Stimulated activated CD4-positive, alpha-beta T cell treated with anti-CD3 and anti-CD28 coated beads, Interleukin-1b, Interleukin-23, amount 100 ng/mL, for 1 hour (primary cell): Measurements from ENCODE around the gene SYT1.
"Not testable (repeated sequence)": the region's sequence is repeated elsewhere in the genome, so short reads cannot be mapped to it uniquely, and the experiment has no call there.

ENCODE experiments used
- DNase-seq, 2 donors: peaks; one replicate each; pipeline ENCODE4 v3.0.0-alpha.2; 2020; ENCODE audit warnings: low read depth in 2 of 2

SYT1 gene

DNA sequence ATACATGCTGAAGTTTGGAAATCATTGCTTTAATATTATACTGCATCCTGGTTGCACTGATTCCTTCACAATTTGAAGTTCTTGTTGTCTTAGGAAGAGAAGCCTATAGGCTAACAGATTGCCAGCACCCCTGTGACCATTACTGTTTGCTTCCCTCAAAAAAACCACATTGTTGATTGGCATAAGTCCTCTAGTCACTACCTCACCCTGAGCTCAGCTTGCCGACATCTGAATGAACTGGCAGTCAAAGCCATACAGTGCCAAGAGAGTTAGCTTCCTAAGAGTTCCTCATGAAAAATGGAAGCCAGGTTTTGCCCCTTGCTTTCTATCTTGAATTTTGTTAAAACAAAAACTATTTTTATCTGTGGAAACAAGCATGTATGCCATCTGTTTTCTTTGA, 276.1 kb downstream of the SYT1 start:
- DNase-seq: no peak

DNA sequence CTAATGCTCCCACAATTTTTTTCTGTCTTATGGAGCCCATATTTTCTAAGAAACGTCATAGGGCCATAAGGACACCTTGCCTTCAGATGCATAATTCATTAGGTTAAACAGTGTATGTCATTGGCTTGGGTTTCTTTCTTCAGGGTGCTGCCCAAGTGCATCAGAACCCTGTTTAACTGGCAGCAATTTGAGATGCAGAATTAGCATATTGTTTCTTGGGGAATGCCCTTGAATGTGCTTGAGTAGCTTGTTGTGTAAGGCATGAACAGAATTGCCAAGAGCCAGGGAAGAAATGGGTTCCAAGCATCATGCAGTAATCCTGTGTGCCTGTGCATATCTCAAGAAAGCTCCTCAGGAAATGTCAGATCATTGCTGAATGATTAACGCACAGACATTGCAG, 277.2 kb downstream of the SYT1 start:
- DNase-seq: no peak

DNA sequence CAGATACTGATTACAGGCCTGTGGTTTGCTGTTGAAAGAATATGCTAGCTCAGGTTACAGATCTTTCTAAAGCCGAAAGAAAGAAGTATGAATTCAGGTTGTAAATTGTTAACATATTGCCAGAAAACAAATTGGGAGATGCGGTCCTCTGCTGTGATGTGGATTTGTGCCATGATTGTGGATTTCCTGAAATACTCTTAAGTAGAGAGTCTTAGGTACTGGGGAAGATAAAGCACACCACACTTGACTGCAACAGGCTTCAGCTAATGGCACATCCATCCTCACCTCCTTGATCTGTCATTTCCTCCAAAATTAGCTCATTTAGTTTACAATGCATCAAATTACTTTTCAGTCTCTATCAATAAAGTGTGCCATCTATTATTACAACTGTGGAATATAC, 279.2 kb downstream of the SYT1 start:
- no peak for DNase-seq

DNA sequence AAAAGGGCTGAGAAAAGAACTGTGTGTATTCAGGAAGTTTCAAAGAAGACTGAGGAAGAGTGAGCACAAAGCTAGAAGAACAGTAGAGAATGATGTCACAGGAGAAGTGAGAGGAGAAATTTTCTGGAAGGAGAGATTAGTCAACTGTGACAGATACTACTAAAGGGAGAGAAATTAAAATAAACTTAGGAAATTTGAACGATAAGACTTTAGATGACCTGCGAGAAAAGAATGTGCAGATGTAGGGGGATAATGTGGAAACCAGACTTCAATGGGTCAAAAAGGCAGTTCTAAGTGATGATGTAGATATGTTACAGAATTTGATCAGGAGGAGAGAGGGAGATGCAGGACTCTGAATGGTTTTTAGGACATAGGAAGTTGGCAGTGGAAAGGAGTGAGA, 287.4 kb downstream of the SYT1 start:
- DNase-seq: no peak

DNA sequence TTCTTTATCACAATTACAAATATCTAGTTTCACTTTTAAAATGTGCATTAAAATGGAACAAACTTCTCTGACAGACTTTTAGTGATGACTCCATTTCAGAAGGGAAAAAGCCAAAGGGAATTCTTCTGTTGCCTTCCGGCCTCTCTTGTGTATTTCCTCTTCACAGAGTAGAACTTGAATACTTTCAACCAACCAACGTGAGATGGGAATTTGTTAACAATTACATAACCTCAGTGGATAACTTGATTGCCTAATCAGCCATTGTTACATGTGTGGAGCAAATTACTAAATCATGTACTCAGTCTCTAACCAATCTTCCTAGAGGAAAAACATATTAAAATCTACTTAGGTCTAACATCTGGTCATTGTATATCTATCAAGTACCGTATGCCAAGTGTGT, 291.1 kb downstream of the SYT1 start:
- DNase-seq: no peak

DNA sequence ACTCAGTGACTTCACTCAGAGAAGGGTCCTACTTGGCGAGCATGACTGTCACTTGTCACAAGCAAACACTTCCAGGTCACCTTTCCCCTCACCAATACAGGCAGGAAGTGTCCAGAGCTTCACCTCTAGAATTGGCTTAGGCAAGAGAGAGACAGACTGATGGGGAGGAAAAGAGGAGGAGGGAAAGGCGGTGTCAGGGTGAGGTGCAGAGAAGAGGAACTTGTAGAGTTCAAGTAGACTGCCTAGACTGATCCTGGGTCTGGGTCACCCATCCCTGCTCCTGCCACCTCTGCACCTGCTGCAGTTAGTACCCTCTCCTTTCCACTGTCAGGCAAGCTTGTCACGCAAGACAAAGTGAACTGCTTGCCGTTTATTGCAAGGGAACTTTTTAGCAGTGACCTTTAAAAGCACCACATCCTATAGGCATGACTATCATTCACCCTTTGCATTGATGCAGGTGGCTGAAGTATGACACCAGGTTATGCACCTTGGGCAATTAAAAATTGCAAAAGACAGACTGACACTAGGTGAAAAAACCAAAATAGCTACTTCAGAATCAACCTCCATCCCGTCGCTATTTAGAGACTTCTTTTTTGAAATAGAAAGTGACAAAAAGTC, 292.4 kb downstream of the SYT1 start:
- DNase-seq: no peak

DNA sequence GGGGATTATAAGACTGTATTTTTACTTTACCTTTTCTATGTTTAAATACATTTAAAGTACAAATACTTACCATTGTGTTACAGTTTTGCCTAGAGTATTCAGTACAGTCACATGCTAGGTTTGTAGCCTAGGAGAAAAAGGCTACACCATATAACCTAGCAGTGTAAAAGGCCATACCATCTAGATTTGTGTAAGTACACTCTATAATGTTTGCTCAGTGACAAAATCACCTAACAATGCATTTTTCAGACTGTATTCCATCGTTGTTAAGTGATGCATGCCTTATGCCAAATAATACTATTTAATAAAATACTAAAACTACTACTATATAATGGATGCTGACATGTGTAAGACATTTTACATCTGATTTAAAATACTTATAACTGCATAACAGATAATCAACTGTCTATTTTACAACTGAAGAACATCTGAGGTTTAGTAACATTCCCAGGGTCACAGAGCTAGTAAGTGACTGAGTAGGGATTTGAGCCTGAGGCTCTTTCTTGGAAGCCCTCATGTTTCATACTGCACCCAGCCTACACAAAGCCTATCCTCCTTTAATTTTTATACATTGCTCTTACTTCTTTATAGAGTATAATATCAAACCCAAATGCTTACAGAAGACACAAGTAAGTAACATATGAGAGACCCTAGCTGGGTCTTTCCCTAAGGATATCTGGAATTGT, 296.8 kb downstream of the SYT1 start:
- DNase-seq: no peak

DNA sequence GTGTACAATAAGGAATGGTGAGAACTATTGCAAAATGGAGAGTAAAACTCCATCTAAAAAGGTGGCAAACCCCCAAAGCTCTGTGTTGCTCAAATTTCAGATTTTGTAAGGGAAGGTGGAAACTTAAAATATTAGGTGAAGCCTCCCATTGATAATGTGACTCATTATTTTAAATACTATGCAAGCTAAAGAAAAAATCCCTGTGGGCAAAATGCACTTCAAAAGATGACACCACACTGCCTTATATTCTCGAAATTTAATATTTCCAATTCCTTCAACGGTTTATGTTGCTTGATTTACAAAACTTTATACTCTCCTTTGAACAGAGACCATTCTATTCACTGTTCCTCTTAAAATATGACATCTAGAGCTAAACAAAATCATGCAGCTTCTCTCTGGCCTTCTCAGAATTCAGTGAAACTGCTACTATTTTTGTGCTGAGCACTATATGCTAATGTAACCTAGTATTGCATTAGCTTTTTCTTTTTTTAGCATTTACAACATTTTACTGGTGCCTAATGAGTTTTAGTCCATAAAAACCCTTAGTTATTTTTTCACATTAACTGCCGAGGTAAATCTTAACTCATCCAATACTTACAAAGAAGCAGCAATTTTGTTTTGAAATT, 297.7 kb downstream of the SYT1 start:
- DNase-seq: no peak

DNA sequence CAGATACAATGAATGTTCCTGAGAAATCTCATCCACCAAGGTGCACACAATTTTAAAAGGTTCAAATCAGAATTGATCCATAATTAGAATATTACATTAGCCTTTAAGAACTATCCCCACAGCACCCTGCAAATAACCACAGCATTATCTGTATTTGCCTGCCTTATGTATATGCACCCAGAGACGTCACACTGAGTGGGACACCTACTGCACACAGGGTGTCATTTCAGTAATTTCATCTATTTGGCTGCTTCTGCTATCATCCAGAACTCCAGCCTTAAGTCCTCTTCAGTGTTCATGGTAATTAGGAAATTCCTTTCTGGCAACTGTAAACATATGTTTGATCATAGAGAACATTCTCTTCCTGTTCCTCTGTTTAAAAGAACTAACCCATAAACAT, 298.4 kb downstream of the SYT1 start:
- DNase-seq: no peak

DNA sequence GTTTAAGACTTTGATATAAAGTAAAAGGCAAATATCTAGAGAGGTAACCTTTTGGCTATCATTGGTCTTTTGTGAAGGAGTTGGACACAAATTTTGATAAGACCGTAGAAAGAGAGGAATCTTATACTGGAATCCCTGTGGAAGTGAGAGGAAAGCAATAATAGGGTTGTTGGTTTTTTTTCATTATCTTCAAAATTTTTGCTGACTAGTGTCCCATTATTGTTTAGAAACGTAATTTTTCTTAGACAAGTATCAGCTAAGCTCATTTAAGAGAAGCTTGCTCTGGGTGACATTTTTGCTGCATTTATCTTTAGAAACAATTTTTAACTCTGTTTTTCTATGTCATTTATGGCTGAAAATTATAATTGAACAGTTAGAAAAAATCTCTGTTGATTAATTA, 300.3 kb downstream of the SYT1 start:
- no peak for DNase-seq

DNA sequence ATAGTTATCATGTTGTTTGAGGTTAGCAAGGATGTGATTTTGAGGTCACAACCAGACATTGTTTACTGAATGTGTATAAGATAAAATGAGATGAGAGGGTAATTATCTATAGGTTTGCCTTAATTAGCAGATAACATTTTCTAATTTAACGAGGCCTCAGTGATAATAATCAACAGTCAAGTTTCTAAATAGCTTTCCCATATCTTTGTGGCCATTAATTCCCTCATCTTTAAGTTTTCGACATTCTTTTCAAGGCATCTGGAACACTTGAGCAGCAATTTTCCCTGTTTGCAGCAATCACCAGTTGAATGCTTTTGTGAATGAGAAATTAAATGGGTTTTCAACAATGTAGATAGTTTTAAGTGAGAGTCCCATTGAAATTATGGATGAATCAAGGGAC, 304.1 kb downstream of the SYT1 start:
- DNase-seq: no peak

DNA sequence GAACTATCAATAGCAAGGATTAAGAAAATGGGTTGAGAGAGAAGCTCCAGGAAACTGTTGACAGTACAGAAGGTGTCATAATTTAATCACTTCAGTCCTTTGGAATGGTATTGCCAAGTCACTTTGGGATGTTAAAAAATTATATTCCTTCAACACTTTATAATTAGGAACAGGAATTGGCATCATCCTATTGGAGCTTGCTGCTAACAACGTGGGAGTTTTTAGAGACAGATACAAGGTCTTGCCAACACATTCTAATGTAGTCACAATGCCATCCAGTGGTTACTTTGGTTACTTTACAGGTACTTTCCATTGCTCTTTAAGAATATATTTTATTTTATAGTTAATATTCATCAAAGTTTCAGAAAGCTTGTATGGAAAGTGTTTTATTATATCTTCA, 310.1 kb downstream of the SYT1 start:
- no peak for DNase-seq

DNA sequence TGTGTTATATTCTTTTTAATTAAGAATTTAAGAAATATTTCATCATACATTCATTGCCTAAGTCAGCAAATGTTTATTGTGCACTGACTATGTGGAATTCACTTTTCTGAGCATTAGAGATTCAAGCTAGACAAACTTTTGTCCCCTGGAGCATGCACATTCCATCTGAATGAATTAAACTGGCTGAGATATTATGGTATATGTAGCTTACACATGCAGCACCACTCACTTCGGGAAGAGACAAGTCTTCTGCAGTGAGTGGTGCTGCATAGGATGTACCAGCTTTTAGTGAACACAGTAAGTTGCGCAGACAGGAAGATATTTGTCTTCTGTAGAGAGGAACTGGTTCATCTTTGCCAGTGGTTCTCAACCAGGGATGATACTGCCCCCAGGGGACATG, 318.4 kb downstream of the SYT1 start:
- no peak for DNase-seq

DNA sequence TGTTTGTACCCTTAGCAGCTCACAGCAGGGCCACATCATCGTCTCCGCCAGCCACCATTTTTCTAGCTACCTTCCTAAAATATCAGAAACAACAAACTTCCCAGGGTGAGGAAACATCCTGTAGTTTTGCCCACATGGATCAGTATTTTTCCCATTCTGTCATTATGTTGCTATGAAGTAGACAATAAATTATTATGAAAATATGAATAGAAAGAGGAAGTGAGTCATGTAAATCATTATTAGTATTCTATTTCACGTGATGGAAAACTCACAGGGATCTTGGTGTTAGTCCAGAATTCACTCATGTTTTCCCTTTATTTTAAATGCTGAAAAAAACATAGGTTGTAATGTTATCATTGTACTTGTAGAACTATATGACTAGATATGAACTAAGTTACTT, 319.4 kb downstream of the SYT1 start:
- DNase-seq: no peak

DNA sequence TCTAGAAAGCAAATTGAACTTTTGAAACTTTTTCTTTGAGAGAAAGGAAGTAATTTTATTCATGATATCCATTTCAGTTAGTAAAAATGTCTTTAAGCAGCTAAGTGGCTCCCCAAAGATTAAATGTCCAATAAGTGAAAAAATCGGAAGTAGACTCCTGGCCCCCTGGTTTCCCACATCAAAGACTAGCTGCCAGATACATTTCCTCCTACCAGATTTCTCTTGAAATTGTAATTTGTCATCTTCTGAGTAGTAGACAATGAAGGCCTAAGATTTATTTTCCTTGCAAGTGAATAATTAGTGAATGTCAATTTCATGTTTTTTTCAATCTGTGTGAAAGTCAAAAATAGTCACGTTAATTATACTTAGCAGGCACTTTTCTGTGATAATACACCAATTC, 321.9 kb downstream of the SYT1 start:
- DNase-seq: no peak

DNA sequence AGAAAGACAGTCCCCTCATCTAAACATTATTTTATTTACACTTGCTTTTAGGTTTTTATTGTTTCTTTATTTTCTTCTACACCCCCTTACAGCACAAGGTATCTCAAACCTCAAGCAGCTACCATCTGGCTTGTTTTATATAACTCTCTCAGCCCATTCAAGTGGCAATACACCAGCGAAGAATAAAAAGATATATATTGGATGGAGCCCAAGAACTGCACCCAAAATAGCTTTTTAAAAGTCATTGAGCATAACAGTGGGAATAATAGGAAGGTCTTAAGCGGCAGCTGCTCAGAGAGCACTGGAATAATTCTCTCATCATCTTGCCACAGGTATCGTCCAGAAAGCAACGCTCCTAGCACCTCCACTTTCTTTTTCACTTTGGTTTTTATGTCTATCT, 322.5 kb downstream of the SYT1 start:
- no peak for DNase-seq

DNA sequence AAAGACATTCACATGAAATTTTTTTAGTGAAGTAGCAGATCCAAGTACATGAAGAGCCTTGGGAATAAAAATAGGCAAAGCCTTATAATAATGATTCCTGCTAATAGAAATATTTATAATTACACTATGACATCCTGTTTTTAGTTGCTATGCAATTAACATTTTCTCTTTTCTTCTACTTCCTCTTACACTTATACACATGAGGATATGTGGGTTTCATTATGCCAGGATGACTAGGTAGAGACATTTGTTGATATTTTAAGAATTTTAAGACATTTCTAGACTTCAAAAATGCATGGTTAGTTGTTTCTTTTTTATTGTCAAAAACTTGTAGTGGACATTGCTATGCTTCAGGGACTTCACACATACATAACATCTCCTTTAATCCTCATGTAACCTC, 326.8 kb downstream of the SYT1 start:
- DNase-seq: no peak

DNA sequence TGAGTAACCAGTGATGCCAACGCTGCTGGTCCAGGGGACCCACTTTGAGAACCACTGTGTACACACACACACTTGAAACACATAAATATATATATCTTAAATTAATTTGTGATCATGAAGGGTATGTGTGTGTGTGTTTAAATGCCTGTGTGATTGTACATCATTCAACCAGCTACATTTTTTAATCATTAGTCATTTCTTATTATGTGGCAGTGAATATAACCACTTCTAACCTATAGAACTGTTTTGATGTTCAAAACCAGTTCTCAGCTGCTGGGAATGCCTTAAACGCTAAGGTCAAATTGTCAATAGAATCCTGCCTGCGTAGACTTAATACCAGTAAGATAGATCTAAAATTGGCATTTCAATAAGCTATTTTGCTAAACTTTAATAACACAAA, 330.0 kb downstream of the SYT1 start:
- DNase-seq: no peak

DNA sequence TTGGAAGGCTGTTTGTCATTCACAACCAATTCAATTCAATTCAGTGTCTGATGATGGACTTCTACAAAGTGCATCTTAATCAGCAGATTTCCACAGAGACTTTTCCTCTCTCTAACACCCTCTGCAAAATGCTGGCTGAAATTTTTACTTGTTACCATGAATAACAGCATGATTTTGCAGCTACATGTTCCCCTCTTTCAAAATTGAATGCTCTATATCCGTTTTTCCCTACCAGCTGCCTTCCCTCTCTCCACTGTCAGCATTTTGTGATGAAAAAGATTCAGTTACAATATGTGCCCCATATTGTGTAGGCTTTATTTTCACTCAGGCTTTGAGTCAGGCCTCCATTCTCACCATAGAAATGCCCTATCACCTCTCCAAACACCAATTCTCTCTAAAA, 334.6 kb downstream of the SYT1 start:
- no peak for DNase-seq

DNA sequence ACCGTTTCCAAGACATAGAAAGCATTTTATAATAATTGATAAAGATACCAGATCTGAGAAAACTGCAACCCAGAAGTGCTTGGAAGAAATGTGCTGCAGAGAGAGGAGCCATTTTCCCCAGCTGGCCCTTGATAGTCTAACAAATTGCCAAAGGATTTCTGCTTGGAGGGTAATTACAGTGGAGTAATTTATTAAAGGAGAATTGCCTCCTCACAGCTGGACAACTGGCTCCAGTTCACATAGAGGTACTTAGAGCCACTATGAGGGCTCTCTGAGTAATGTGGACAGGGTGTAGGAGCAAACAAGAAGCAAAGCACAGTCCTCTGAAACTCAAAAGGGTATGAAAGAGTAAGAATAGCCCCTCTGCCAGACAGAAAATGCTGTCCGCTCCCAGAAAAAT, 335.6 kb downstream of the SYT1 start:
- DNase-seq: no peak

DNA sequence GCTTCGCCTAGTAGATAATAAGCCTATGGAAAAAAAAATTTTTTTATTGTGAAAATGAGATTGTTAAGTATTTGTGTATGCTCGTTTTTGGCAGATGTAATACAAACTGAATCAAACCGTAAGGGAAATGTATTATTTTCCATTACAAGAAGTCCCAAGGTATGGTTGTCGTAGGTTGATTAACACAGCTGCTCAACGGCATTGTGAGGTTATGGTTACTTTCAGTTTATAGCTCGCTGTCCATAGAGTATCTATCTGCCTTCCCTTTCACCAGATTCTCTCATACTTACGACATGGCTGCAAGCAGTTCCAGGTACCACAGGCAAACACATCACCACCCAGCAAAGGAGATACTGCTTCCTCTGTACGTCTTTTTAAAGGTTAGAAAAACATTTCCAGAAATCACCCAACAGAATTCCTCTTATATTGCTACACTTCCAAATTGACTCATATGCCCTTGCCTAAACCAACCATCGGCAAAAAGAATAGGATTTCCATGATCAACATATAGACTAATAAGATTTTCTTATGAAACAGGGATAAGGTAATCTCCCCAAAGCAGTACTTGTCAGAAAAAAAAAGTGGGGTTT, 338.6 kb downstream of the SYT1 start:
- no peak for DNase-seq

DNA sequence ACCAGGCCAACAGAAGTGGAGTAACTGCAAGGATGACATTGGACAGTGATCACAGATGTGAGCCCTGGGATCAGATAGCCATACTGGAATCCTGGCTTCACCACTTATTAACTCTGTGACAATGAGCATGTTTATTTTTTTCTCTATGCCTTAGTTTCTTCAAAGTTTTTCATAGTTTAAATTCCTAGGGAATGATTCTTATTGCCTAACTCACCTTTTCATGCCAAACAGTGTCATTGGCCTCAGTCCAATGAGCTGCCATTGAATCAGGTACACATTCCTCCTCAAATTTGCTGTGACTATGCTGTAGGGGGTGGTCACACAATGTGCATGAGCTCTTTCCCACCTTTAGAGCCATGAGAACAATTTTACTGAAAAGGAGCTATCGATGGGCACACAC, 342.3 kb downstream of the SYT1 start:
- no peak for DNase-seq

DNA sequence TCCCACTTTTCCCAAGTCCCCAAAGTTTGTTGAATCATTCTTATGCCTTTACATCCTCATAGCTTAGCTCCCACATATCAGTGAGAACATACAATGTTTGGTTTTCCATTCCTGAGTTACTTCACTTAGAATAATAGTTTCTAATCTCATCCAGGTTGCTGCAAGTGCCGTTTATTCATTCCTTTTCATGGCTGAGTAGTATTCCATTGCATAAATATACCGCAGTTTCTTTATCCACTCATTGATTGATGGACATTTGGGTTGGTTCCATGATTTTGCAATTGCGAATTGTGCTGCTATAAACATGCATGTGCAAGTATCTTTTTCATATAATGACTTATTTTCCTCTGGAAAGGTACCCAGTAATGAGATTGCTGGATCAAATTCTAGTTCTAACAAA, 345.8 kb downstream of the SYT1 start:
- not testable (repeated sequence) for DNase-seq
